Measurements from ENCODE around the gene UFSP1.

The UFSP1 gene

DNA sequence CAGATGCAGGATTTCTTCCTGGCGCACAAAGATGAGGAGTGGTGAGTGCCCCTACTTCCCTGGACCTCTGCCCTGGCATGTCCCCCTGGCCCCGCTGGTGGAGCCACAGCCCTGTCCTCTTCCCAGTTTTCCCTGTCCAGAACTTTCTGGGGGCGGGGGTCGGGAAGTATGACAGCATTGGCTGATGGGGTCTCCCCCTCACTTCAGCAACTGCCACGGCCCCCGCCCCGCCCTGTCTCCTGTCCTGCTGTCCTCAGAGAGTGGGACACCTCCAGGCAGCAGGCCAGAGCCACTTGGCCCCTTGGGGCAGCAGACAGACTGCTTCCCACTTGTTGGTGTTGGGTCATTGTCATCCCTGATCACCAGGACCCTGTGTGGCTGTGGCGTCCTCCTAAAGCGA lies 7.3 kb downstream of the UFSP1 start:
- no peak for DNase-seq (ENCODE audit: low read depth)

DNA sequence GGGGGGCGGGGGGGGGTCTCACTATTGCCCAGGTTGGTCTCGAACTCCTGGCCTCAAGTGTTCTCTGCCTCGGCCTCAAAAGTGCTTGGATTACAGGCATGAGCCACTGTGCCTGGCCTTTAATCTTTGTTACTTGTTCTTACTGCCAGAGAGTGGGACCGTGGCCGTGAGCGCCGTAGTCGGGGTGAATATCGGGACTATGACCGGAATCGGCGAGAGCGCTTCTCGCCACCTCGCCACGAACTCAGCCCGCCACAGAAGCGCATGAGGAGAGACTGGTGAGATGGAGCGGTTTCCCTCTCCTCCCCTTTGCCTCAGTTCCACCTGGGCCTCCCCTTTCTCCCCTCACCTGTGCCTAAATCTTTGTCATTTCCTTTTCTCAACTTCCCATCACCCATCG lies 8.4 kb downstream of the UFSP1 start:
- DNase-seq (ENCODE audit: low read depth): no peak

DNA sequence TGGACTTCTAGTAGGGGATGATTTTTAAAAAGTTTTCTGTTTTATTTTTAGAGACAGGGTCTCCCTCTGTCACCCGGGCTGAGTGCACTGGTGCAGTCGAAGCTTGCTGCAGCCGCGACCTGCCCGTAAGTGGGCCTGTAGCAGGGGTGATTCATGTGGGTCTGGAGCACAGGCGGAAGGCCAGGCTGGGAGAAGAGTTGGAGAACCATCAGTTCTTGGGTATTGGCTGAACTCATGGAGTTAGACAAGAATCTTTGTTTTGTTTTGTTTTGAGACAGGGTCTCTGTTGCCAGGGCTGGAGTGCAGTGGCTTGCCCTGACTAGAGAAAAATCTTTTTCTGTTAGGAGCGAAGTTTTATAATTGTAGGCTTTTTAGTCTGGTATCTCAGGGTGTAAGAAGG lies 8.9 kb downstream of the UFSP1 start:
- DNase-seq (ENCODE audit: low read depth): no peak

DNA sequence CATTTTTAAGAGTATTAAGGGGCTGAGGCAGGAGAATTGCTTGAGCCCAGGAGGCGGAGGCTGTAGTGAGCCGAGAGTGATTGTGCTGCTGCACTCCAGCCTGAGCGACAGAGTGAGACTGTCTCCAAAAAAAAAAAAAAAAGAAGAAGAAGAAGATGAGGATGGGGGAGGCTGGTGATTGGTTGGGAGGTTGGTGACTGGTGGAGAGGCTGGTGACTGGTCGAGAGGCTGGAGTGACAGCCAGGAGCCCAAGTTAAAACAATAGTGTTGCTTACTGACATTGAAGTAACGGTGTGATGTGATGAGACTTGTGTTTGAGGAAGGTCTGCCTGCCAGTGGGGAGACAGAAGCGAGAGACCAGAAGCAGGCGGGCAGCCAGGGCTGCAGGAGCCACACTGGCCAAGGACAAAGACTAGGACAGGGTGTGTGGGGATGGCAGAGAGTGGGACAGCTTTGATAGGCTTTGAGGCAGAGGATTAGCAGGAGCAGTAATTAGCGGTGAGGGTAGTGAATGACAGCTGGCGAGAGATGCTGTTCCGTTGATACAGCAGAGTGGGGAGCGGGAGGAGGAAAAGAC lies 9.7 kb downstream of the UFSP1 start:
- no peak for DNase-seq (ENCODE audit: low read depth)

DNA sequence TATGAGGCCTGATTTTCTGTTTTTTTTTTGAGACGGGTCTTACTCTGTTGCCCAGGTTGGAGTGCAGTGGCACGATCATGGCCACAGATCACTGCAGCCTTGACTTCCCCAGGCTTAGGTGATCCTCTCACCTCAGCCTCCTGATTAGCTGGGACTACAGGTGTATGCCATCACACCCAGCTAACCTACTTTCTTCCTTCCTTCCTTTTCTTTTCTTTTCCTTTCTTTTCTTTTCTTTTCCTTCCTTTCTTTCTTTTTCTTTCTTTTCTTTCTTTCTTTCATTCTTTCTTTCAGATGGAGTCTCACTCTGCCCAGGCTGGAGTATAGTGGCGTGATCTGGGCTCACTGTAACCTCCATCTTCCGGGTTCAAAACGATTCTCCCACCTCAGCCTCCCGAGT lies 10.8 kb downstream of the UFSP1 start:
- DNase-seq (ENCODE audit: low read depth): no peak

DNA sequence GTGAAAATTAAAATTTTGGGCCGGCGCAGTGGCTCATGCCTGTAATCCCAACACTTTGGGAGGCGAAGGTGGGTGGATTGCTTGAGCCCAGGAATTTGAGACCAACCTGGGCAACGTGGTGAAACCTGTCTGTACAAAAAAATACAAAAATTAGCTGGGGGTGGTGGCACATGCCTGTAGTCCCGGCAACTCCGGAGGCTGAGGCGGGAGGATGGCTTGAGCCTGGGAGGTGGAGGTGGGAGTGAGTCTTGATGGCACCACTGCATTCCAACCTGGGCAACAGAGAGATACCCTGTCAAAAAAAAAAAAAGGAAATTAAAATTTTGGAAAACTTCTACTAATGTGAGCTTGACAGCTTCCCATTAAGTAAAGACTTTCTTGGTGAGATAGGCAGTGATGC lies 11.5 kb downstream of the UFSP1 start:
- no peak for DNase-seq (ENCODE audit: low read depth)

DNA sequence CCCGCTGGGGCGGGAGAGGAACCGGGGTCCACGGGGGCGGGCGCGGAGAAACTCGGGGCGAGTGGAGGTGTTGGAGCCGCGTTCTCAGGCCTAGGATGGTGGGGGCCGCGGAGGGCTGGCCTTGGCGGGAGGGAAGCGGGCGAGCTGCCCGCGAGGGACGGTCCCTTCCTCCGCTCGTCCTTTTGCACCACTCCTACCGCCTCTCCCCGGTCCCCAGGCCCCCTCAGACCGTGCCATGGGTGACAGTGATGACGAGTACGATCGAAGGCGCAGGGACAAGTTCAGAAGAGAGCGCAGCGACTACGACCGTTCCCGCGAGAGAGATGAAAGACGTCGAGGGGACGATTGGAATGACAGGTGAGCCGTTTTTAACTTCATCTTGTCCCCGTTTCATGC lies 14.2 kb downstream of the UFSP1 start:
- no peak for DNase-seq (ENCODE audit: low read depth)

DNA sequence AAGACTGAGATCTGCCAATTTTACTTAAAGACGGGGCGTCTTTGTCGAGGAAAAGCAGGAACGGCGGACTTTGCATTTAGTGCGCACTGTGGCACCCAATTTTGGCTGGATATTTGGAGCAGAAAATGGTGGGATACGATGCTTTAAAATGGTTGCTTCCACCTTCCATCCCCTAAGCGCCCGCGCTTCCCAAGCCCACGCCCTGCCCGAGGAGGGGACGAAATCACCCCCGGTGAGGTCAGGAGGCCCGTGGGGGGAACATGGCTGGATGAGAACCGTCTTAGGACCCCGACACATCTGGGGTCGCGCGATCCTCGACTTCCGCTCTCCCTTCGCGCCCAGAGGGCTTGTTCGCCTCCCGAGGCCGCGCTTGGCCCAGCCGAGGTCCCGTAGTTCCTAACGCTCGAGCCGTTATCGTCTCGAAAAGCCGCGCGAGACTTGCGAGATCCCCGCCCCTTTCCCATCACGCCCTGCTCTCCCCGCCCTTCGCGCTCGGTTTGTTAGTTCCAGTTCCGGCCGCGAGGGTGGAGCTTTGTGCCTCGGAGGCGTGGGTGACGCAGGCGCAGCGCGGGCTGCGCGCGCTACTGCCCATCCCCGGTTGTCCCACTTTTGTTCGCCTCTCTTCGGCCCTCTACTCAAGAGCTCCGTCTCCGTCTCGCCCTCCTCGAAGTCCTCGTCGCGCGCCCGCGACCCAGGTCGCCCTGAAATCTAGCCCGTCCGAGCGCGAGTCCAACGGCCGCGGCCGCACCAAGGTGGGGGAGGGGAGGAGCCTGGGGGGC lies 14.7 kb downstream of the UFSP1 start, which contains the start of gene SRRT:
Gene SRRT (plus strand): TSS at position 527 of the 779 bp plus-strand sequence. CDS start 488 bp downstream, outside the sequence.
- peak; percentile 98 for DNase-seq (ENCODE audit: low read depth)

DNA sequence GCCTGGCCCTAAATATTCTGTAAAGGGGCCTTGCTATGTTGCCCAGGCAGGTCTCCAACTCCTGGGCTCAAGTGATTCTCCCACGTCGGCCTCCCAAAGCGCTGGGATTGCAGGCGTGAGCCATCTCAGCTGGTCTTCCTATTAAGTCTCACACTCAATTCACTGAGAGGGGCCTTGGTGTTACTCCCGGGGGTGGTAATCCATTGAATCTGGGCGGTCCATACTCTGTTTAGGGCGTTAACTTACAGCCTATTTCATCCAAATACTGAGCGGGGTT lies 15.3 kb downstream of the UFSP1 start:
- DNase-seq (ENCODE audit: low read depth): no peak

DNA sequence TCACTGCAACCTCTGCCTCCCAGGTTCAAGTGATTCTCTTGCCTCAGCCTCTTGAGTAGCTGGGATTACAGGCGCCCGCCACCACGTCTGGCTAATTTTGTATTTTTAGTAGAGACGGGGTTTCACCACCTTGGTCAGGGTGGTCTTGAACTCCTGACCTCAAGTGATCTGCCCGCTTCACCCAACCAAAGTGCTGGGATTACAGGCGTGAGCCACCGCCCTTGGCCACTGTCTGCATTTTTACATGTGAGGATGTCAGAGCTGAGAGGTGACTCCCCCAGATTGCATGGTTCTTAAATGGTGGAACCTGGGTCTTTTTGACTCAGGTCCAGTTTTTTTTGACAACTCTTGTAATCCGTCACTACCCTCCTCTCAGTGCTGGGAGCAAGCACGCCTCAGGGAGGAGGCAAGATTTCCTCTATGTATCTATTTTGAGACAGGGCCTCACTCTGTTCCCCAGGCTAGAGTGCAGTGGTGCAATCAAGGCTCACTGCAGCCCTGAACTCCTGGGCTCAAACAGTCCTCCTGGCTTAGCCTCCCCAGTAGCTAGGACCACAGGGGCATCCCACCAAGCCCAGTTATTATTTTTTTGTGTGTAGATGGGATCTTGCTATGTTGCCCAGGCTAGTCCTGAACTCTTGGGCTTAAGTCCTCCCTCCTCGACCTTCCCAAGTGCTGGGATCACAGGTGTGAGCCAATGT lies 15.8 kb downstream of the UFSP1 start:
- no peak for DNase-seq (ENCODE audit: low read depth)

DNA sequence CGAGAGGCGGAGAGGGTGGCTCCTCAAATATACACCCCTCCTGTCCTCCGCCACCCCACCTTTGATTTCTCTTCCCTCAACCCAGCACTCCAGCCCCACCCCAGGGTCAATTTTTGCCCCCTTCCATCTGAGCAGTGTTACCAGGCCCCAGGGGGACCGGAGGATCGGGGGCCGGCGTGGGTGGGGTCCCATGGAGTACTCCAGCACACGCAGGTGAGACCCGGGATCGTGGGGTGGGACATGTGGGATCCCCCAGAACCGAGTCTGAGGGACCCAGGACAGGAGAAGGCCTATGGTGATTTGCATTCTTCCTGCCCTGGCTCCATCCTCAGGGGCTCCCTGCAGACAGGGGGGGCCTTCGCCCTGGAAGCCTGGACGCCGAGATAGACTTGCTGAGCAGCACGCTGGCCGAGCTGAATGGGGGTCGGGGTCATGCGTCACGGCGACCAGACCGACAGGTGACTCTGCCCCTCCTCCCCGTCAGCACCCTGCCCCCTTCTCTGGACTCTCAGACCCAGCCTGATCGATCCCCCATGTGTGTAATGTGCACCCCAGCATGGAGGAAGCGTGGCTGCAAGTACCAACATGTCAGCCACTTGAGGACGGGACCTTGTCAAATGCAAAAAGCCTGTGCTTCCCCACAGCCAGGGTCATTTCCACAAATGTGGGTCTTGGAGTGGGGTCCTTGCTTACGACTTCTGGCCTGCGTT lies 21.6 kb downstream of the UFSP1 start:
- DNase-seq (ENCODE audit: low read depth): no peak

DNA sequence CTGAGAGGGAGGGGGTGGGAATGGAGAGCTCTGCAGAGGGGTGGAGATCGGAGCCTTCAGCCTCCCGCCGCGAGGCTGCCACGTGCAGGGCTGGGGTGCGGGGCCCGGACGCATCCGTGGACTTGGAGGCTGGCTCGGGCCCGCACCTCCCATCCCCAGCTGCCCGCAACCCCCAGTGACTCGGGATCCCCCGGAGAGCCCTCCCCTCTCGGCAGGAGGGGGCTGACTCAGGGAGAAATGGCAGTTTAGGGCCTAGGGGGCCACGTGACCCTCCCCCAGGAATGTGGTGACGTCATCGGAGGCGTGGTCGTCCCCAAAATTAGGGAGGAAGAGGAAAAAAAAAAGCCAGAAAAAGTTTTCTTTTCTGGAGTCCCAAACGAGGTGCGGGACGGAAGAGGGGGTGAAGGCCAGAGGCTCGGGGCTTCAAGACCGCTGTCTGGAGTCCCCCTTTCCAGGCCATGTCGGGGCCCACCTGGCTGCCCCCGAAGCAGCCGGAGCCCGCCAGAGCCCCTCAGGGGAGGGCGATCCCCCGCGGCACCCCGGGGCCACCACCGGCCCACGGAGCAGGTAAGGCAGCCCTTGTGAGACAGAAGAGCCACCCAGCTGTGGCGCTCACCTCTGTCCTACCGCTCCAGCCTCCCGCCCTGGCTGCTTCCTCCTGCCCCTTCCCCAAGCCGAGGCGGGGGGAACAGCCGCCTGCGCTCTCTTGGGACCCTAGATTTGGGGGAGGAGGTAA lies 22.3 kb downstream of the UFSP1 start, which contains the start of gene TRIP6:
Gene TRIP6 (plus strand): TSS at position 348 of the 736 bp plus-strand sequence. CDS start 111 bp downstream, at position 459.
- DNase-seq (ENCODE audit: low read depth): no peak

DNA sequence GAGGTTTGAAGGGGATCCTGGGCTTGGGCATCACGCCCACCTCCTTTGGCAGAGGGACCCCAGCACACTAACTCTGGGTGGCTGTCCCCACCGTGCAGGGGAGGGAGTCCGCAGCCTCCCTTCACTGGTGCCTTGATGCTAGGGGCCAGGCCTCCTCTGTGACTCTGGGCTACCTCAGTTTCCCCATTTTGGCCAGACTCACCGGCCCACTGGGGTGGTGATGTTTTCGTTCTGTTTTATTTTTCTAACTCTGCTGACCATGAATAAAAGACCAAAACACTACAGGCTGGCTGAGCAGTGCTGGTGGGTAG lies 22.8 kb downstream of the UFSP1 start:
- DNase-seq (ENCODE audit: low read depth): no peak

DNA sequence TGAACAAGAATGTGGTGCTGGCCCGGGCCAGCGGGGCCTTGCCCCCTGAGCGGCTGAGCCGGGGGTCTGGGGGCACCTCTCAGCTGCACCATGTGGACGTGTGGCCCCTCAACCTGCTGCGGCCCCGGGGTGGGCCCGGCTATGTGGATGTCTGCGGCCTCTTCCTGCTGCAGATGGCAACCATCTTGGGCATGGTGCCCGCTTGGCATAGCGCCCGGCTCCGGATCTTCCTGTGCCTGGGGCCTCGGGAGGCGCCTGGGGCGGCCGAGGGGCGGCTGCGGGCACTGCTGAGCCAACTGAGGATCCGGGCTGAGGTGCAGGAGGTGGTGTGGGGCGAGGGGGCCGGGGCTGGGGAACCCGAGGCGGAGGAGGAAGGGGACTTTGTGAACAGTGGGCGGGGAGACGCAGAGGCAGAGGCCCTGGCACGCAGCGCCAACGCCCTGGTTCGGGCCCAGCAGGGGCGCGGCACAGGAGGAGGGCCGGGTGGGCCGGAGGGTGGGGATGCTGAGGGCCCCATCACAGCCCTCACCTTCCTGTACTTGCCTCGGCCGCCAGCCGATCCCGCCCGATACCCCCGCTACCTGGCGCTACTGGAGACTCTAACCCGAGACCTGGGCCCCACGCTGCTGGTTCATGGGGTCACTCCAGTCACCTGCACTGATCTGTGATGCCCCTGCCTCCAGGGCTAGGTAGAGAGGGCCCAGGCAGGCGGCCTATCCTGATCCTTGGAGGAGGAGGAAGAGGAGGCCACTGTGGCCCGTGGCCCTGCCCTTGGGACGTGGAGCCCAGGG lies 23.4 kb downstream of the UFSP1 start:
- DNase-seq (ENCODE audit: low read depth): no peak

DNA sequence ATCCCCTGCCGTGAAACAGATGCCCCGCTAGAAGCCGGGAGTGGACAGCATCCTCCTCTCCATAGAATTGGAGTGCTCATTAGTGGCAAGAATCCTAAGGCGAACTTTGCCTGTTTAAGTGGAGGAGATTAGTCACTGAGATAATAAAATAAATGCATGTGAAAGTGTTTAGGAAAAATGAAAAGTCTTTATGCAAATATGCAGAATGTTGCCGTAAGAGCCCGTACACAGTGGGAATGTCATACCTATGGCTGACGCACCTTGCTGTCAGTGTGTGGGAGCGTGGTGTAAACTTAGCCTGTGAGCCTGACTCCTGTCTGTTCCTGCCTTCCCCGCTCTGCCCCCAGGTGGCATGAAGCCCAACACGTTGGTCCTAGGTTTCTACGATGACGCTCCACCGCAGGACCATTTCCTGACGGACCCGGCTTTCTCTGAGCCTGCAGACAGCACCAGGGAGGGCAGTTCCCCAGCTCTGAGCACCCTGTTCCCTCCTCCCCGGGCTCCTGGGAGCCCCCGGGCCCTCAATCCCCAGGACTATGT lies 24.1 kb downstream of the UFSP1 start:
- DNase-seq (ENCODE audit: low read depth): no peak

DNA sequence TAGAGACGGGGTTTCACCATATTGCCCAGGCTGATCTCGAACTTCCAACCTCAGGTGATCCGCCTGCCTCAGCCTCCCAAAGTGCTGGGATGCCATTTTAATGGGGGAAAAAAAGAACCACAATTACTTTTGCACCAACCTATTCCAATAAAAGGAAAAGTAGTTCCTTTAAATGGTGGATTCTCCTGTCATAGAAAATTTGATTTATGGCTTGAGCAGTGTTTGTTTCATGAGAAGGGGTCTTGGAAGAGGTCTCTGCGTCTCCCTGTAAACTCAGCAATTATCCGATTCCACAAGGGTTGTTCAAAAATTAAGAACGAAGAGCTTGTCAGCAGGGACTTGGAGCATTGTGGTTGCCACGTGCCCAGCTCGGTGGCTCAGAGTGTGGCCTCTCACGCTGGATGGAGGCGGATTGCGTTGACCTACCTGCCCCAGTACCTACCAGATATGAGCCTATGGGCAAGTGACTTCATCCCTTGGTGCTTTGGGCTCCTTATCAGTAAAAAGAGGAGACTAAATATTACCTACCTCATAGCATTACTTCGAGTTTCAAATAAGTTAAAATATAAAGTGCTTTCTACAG lies 25.2 kb downstream of the UFSP1 start:
- no peak for DNase-seq (ENCODE audit: low read depth)

DNA sequence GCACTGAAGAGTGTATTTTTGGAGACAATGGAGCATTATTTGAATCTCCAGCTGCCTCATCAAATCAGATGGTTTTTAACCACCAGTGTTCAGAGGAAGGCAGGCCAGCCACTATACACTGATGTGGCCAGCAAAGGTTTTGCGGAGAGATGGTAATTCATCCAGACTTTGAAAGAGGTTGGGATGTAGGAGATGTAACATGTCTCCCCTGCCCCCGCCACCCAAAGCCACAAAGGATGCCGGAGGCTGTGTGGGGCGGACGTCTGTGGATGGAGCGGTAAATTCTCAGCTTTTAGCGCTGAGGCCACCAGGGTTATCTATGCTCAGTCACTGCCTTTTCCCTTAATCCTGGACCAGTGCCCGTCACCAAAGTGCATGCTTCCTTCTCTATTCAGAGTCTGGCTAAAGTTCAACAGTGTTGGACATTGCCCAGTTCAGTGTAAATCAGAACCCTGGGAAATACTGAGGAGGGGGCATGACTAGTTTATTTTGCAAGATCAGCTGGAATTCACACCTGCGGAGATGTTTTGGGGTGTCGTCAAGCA lies 26.0 kb downstream of the UFSP1 start:
- no peak for DNase-seq (ENCODE audit: low read depth)

DNA sequence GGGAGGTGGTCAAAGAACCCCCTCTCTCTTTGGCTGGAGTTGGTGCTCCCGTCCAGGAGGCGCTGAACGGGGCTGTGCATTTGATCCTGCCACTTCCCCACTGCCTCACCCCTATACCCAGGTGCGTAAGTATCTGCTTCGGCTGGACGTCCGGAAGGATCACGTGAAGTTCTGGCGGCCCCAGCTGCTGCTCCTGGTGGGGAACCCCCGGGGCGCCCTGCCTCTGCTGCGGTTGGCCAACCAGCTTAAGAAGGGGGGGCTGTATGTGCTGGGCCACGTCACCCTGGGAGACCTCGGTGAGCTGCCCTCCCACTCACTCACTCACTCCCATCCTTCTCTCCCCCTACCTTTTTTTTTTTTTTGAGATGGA lies 27.9 kb downstream of the UFSP1 start:
- DNase-seq (ENCODE audit: low read depth): no peak

DNA sequence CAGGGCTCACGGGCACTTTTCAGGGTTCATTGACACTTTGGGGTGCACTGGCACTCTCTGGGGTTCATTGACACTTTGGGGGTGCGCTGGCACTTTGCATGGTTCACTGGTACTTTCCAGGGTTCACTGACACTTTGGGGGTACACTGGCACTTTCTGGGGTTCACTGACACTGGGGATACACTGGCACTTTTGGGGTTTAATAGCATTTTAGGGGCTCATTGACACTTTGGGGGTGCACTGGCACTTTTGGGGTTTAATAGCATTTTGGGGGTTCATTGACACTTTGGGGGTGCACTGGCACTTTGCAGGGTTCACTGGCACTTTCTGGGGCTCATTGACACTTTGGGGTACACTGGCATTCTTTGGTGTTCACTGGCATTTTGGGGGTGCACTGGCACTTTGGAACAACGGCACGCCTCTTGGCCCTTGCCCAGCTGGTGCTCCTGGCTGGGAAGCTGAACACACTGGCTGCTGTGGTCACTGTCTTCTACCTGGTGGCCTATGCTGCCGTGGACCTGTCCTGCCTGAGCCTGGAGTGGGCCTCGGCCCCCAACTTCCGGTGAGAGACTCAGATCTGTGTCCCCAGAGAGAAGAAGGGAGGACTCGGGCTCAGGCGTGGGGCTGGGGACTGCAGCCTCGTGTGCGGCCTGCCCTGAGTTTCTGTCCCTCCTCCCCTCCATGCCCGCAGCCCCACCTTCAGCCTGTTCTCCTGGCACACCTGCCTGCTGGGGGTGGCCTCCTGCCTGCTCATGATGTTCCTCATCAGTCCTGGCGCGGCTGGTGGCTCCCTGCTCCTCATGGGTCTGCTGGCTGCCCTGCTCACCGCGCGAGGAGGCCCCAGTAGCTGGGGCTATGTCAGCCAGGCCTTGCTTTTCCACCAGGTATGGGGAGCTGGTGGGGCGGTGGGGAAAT lies 28.6 kb downstream of the UFSP1 start:
- DNase-seq (ENCODE audit: low read depth): no peak

Data from CMK (cell line).